Chondrocyte (in vitro differentiated cells): Measurements from ENCODE around the gene INF2. TPM values are rescaled to one million over a fixed set of nuclear protein-coding genes. Genes with fewer than 3 reads are reported as not detected.

Source experiments
- DNase-seq: peaks from one replicate; pipeline ENCODE4 v3.0.0; 2021; ENCODE audit warnings: mixed read lengths, low spot score
- H3K27ac Mint-ChIP-seq: one replicate; pipeline ENCODE4 v1.8.0; 2021; ENCODE audit warnings: mild to moderate bottlenecking, moderate library complexity, mixed read lengths; ENCODE audit not compliant: unreplicated experiment
- H3K27me3 Mint-ChIP-seq: 2 replicates; pipeline ENCODE4 v1.8.0; 2021; ENCODE audit warnings: low read depth, mixed read lengths
- H3K36me3 Mint-ChIP-seq: 2 replicates; pipeline ENCODE4 v1.8.0; 2021; ENCODE audit warnings: low read depth, mixed read lengths
- H3K4me1 Mint-ChIP-seq: 2 replicates; pipeline ENCODE4 v1.8.0; 2021; ENCODE audit warnings: low read depth, mild to moderate bottlenecking, mixed read lengths
- H3K4me3 Mint-ChIP-seq: one replicate; pipeline ENCODE4 v1.8.0; 2021; ENCODE audit warnings: mild to moderate bottlenecking, moderate library complexity, mixed read lengths; ENCODE audit not compliant: unreplicated experiment
- H3K9me3 Mint-ChIP-seq: 2 replicates; pipeline ENCODE4 v1.8.0; 2021; ENCODE audit warnings: low read depth, mixed read lengths
- CTCF ChIP-seq: fragments of 200-600 bp; sonication (generic); IDR thresholded peaks from 2 replicates; pipeline ENCODE4 v1.5.0; 2021; ENCODE audit warnings: antibody characterized with exemption, mild to moderate bottlenecking, moderate library complexity
- total RNA-seq: library from RNA; stranded (reverse); gene quantifications from 3 replicates; pipeline ENCODE4 v1.2.1, GENCODE V29; 2021

Gene INF2
- total RNA-seq, 1 donor from 2014 or later = 117 TPM

- TF ChIP-seq CTCF = no peak
- H3K36me3 Mint-ChIP-seq = peaks cover 4% of the 10 kb centered on the region
- no peaks in the 10 kb centered on the region for H3K27me3 Mint-ChIP-seq
- no peaks in the 10 kb centered on the region for H3K9me3 Mint-ChIP-seq
- H3K4me3 Mint-ChIP-seq = peak overlapping the region; percentile 86
- H3K4me1 Mint-ChIP-seq = peaks cover 57% of the 10 kb centered on the region
- H3K27ac Mint-ChIP-seq = peak overlapping the region; percentile 96
- DNase-seq = no peak
These were observed 63.0 kb downstream of the INF2 start for GRCh38 chr14:104752423-104752734.

- DNase-seq = peak; percentile 100
These were observed 63.5 kb downstream of the INF2 start, which contains the start of gene SIVA1 for GRCh38 chr14:104752735-104753527. SIVA1 (plus strand) TSS chr14:104753147; CDS start chr14:104753202, 55 bp downstream.

GRCh38 chr14:104753528-104754212, 64.3 kb downstream of the INF2 start:
- TF ChIP-seq CTCF = no peak
- Mint-ChIP-seq H3K27me3 (no peaks in the 10 kb centered on the region), H3K4me1 (peaks cover 44% of the 10 kb centered on the region), H3K9me3 (no peaks in the 10 kb centered on the region), H3K4me3 (peak overlapping the region; percentile 86), H3K36me3 (peaks cover 7% of the 10 kb centered on the region), H3K27ac (peak overlapping the region; percentile 68)
- no peak for DNase-seq

More at GRCh38 chr14:104752735-104753527, 63.5 kb downstream of the INF2 start, which contains the start of gene SIVA1:
- Mint-ChIP-seq H3K36me3 (peaks cover 6% of the 10 kb centered on the region), H3K27me3 (no peaks in the 10 kb centered on the region), H3K9me3 (no peaks in the 10 kb centered on the region), H3K27ac (peak within 1 kb of the TSS; percentile 96), H3K4me3 (peak within 1 kb of the TSS; percentile 86), H3K4me1 (peaks cover 51% of the 10 kb centered on the region)
- no peak for TF ChIP-seq CTCF

GRCh38 chr14:104754213-104754851, 64.9 kb downstream of the INF2 start:
- Mint-ChIP-seq H3K9me3 (no peaks in the 10 kb centered on the region), H3K36me3 (peaks cover 9% of the 10 kb centered on the region), H3K27ac (peak overlapping the region; percentile 59), H3K27me3 (no peaks in the 10 kb centered on the region), H3K4me1 (peaks cover 37% of the 10 kb centered on the region), H3K4me3 (peak overlapping the region; percentile 86)
- no peak for DNase-seq
- no peak for TF ChIP-seq CTCF

GRCh38 chr14:104755621-104756020, 66.2 kb downstream of the INF2 start:
- no peaks in the 10 kb centered on the region for H3K27me3 Mint-ChIP-seq
- H3K4me3 Mint-ChIP-seq = no peak overlapping the region
- no peak for DNase-seq
- peaks cover 13% of the 10 kb centered on the region for H3K36me3 Mint-ChIP-seq
- TF ChIP-seq CTCF = no peak
- no peaks in the 10 kb centered on the region for H3K9me3 Mint-ChIP-seq
- peaks cover 24% of the 10 kb centered on the region for H3K4me1 Mint-ChIP-seq
- no peak overlapping the region for H3K27ac Mint-ChIP-seq
